ENCODE data around the gene ENKUR. TPM values are rescaled to one million over a fixed set of nuclear protein-coding genes. Genes with fewer than 3 reads are reported as not detected.

Gene ENKUR
- total RNA-seq, 1 experiment from 2014 or later: 0.32 TPM

DNA sequence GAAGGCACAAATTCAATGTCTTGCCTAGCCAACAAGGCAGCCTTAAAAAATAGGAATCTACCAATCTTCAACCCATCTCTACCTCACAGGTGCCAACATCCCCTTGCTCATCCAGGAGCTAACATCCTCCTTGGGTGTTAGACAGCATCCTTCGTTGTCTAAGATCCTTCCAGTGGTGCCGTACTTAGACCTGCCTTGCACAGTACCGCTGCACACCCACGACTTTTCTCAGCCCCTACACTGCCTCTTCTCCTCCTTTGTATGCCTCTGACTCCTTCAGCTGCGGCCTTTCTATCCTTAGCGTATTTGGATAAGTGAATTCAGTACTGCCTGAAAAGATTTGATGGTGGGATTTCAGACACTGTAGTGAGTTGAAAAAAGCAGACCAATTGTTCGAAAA, 47.6 kb downstream of the ENKUR start:
- Histone ChIP-seq H3K4me2 (ENCODE audit: low read length) (no peak overlapping the region), H4K20me1 (ENCODE audit: insufficient read depth) (no peaks in the 10 kb centered on the region), H3K9me3 (ENCODE audit: control insufficient read depth in 1 of 2, insufficient read depth in 1 of 2, low read depth in 1 of 2, low read length in 2 of 2) (no peaks in the 10 kb centered on the region), H3K4me1 (ENCODE audit: control insufficient read depth in 1 of 2, insufficient read depth in 2 of 2, low read length in 2 of 2) (peaks cover 5 to 8% of the 10 kb centered on the region in 2 experiments), H2AFZ (ENCODE audit: low read depth, low read length, poor library complexity, severe bottlenecking) (no peak overlapping the region), H3K79me2 (ENCODE audit: insufficient read depth, low read length) (no peaks in the 10 kb centered on the region), H3K27ac (ENCODE audit: low read depth, low read length) (no peak overlapping the region), H3K27me3 (ENCODE audit: insufficient read depth, low read length) (no peaks in the 10 kb centered on the region), H3K4me3 (replicated peaks in 1 of 2; ENCODE audit: low read depth in 1 of 2, low read length in 2 of 2) (no peak overlapping the region), H3K36me3 (ENCODE audit: control insufficient read depth in 1 of 2, insufficient read depth in 2 of 2, low read length in 2 of 2) (no peaks in the 10 kb centered on the region), H3K9me2 (ENCODE audit: insufficient read depth) (no peaks in the 10 kb centered on the region), H3K9ac (ENCODE audit: low read length) (no peak overlapping the region)
- CTCF ChIA-PET: no interaction called here
- RAD21 ChIA-PET (ENCODE audit: low non-redundant PET in 1 of 2, low total read pairs in 2 of 2, uncharacterized antibody in 2 of 2, unreplicated experiment in 2 of 2): no interaction called here
- ATAC-seq: no peak
- intact Hi-C loops (cut with micrococcal nuclease): no loop called here
- TF ChIP-seq EGR1 (IDR thresholded peaks at IDR 0.05; ENCODE audit: low read depth): no peak
- no peak for TF ChIP-seq CEBPB (IDR thresholded peaks at IDR 0.05; ENCODE audit: low read depth)
- DNase-seq (ENCODE audit: low read depth, low spot score): no peak
- no TSS peak for BruUV-seq (replicated peaks)
- POLR2A ChIA-PET: no interaction called here

DNA sequence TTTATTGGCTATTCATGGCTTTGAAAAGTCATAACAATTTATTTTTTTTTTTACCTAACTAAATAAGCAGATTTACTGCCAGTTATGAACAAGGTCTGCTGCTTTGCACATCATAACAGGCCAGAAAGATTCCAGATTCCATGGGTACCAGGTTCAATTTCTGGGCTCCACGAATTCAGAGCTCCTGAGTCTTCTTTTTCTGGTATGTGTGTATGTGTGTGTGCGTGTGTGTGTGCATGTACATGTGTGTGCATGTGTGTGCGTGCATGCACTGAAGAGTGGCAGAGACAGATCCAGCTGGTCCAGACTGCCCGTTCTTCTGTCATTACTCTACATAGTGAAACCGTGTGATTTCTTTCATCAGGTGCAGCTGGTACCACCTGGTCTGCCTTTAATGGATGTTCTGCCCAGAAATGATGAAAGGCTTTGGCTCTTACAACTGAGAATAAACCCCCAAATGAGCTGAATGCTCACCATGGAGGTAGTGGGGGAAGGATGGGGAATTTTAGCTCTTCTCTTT, 48.9 kb downstream of the ENKUR start:
- Histone ChIP-seq H3K9me3 (ENCODE audit: control insufficient read depth in 1 of 2, insufficient read depth in 1 of 2, low read depth in 1 of 2, low read length in 2 of 2) (no peaks in the 10 kb centered on the region), H3K36me3 (ENCODE audit: control insufficient read depth in 1 of 2, insufficient read depth in 2 of 2, low read length in 2 of 2) (no peaks in the 10 kb centered on the region), H3K4me3 (replicated peaks in 1 of 2; ENCODE audit: low read depth in 1 of 2, low read length in 2 of 2) (no peak overlapping the region), H3K9ac (ENCODE audit: low read length) (no peak overlapping the region), H3K4me1 (ENCODE audit: control insufficient read depth in 1 of 2, insufficient read depth in 2 of 2, low read length in 2 of 2) (peaks cover 14 to 21% of the 10 kb centered on the region in 2 experiments), H4K20me1 (ENCODE audit: insufficient read depth) (no peaks in the 10 kb centered on the region), H3K27me3 (ENCODE audit: insufficient read depth, low read length) (no peaks in the 10 kb centered on the region), H2AFZ (ENCODE audit: low read depth, low read length, poor library complexity, severe bottlenecking) (no peak overlapping the region), H3K79me2 (ENCODE audit: insufficient read depth, low read length) (no peaks in the 10 kb centered on the region), H3K4me2 (ENCODE audit: low read length) (no peak overlapping the region), H3K27ac (ENCODE audit: low read depth, low read length) (no peak overlapping the region), H3K9me2 (ENCODE audit: insufficient read depth) (no peaks in the 10 kb centered on the region)
- DNase-seq (ENCODE audit: low read depth, low spot score) (no peak), ATAC-seq (no peak)
- CTCF ChIA-PET: no interaction called here
- no TSS peak for BruUV-seq (replicated peaks)
- POLR2A ChIA-PET: no interaction called here
- RAD21 ChIA-PET (ENCODE audit: low non-redundant PET in 1 of 2, low total read pairs in 2 of 2, uncharacterized antibody in 2 of 2, unreplicated experiment in 2 of 2): no interaction called here
- TF ChIP-seq CBX3 (IDR thresholded peaks at IDR 0.05; ENCODE audit: low read depth) (no peak), TCF7L2 (IDR thresholded peaks at IDR 0.05; ENCODE audit: borderline replicate concordance, extremely low read depth, insufficient read depth, insufficient read length) (no peak), ZNF274 (IDR thresholded peaks at IDR 0.05; ENCODE audit: low read depth, low read length) (no peak), SIN3A (IDR thresholded peaks at IDR 0.05; ENCODE audit: low read depth) (no peak), SP1 (IDR thresholded peaks at IDR 0.05; ENCODE audit: low read depth) (no peak), FOSL1 (IDR thresholded peaks at IDR 0.05; ENCODE audit: low read depth) (no peak), POLR2AphosphoS5 (IDR thresholded peaks at IDR 0.05; ENCODE audit: low read depth, low read length) (no peak), EGR1 (IDR thresholded peaks at IDR 0.05; ENCODE audit: low read depth) (no peak), POLR2A (IDR thresholded peaks at IDR 0.05; ENCODE audit: borderline replicate concordance, extremely low read depth, insufficient read depth, insufficient read length) (no peak)
- TF ChIP-seq, protein P1, sequence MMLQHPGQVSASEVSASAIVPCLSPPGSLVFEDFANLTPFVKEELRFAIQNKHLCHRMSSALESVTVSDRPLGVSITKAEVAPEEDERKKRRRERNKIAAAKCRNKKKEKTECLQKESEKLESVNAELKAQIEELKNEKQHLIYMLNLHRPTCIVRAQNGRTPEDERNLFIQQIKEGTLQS (IDR thresholded peaks at IDR 0.05): no peak
- TF ChIP-seq, protein P2, sequence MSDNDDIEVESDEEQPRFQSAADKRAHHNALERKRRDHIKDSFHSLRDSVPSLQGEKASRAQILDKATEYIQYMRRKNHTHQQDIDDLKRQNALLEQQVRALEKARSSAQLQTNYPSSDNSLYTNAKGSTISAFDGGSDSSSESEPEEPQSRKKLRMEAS (IDR thresholded peaks at IDR 0.05): no peak
- intact Hi-C loops (cut with micrococcal nuclease): no loop called here

Data from HCT116 (cell line).